GM18498 (cell line): ENCODE measurements around the gene EXOC6B.

Experiments
- ATAC-seq: cut with Tn5 transposase; IDR thresholded peaks from one replicate; pipeline ENCODE4 v1.9.1; 2021; ENCODE audit warnings: mild to moderate bottlenecking, moderate library complexity; ENCODE audit not compliant: unreplicated experiment

EXOC6B gene

DNA sequence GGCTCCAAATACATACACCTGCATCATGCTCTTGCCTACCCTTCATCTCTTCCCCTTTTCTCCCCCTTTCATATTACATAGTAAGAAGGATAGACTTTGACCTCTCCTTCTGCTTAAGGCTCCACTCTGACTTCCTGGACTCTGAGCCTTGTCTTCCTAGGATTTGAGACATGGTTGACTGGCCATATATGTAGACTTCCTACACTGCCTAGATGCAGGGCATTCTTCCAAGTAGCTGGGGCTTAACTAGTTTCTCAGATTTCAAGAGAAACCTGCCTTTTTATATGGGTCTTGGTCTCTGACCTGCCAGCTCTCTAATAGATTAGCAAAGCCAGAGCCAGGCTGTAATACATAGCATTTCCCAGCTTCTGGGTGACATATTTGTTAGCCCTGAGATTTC is 642.8 kb downstream of the EXOC6B start:
- ATAC-seq = no peak

GRCh38 chr2:72182547-72182946 is 643.3 kb downstream of the EXOC6B start:
- ATAC-seq = no peak

GRCh38 chr2:72181616-72182015 is 644.2 kb downstream of the EXOC6B start:
- no peak for ATAC-seq

DNA sequence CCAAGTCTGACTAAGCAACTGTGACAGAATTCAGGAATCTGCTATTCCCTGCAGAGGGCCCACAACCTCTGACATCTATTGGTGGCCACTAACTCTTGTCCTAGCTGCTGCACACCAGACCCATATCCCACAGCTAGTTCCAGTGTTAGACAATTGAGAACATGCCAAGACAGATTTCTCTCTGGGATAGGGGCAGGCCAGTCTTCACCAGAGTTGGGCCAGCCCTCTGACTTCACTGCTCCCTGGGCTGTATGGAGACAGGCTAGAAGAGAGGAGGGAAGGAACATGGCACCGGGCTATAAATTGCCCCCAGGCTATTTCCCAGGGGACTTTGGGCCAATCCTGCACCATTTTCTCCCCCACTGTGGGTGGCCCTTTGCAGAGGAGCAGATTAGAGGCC is 645.5 kb downstream of the EXOC6B start:
- no peak for ATAC-seq

DNA sequence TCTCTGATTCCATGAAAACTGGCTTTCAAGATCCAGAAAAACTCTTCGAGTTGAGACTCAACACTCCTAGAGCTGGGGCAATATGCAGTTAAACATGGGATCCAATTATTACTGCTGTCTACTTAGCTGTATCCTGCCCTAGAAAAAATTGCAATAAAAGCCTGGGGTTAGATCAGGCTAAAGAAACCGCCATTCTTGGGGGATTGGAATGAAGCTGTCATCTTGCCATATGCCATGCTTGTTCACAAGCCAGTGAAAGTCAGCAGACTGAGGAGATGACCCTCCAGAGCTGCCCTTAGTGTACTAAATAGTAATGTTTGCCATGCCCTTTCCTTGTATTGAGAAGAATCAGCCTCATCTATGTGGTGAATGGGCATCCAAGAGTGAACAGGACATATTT is 647.3 kb downstream of the EXOC6B start:
- ATAC-seq = no peak

DNA sequence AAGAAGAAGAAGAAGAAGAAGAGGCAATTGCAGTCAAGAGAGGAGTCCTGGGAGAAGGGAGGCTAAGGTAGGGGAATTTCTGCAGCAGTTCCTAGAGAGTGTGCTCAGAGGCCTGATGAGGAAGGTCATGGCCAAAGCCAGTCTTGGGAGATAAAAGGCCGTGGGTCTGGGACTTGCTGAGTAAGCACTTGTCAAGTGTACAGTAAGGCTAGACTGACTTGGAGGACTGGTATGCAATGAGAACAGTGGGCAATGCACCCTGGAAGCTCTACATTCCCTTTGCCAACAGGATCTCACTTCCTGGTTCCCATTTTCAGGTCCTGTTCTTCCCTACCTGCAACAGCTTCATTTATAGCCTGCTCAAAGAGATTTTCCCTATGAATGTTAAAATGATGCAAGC is 649.6 kb downstream of the EXOC6B start:
- no peak for ATAC-seq

GRCh38 chr2:72175636-72176035 is 650.2 kb downstream of the EXOC6B start:
- no peak for ATAC-seq

DNA sequence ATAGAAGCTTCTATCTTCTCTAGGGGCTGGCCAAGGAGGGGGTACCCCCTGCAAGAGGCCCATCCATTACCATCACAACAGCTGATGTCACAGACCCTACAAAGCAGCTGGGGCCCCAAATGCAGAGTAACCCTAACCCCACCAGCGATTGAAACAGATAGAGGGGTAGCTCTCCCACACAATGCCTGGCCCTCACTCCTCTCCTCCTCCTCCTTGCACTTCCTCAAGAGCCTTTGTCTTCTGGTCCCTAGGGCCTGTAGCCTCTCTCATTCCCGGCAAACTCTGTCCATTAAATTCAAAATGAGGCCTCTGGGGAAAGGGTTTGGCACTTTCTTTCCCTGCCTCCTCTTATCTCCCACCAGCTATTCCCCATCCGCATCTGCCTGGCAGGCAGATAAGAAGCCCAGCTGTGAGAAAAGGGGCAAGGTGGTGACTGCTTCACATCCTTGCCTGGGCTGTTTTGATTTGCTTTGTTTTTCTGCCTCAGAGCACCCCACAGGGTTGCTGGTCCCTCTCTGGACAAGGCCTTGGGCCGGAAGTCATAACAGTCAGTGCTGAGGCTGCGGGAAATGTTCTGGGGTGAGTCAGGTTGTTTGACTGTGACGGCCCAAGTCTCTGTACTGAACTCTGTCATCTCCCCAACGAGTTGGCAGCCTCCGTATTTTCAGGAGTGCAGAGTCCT is 652.1 kb downstream of the EXOC6B start:
- no peak for ATAC-seq

- ATAC-seq = no peak
Measured at GRCh38 chr2:72172478-72172877, 653.4 kb downstream of the EXOC6B start.

- ATAC-seq = no peak
Measured at GRCh38 chr2:72166279-72166678, 659.6 kb downstream of the EXOC6B start.

- ATAC-seq = no peak
Measured at GRCh38 chr2:72165792-72166191, 660.0 kb downstream of the EXOC6B start.

- no peak for ATAC-seq
Measured at GRCh38 chr2:72162574-72162973, 663.3 kb downstream of the EXOC6B start.

- no peak for ATAC-seq
Measured at GRCh38 chr2:72159211-72159993, 666.4 kb downstream of the EXOC6B start.

GRCh38 chr2:72157871-72158771 is 667.7 kb downstream of the EXOC6B start:
- ATAC-seq = no peak

- ATAC-seq = no peak
Measured at GRCh38 chr2:72156872-72157271, 669.0 kb downstream of the EXOC6B start.

DNA sequence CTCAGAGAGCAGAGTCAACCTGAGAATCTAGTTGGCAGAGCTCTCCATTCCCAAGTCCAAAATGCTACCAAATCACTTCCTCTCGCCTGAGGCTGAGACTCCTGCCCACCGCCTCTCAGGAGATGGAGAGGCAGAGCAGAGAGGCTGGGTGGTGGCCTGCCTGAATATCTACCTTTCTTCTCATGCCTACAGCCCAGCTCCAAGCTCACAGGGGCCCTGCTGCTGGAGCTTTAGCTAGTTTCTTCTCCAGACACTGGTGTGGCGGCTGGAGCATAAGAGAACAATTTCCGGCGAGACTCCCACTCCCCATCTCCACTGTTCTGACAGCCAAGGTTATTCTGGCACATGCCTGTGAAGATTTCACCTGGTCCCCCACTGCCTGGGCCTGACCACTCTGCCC is 670.1 kb downstream of the EXOC6B start:
- no peak for ATAC-seq

GRCh38 chr2:72155151-72155550 is 670.7 kb downstream of the EXOC6B start:
- no peak for ATAC-seq

- ATAC-seq = no peak
Measured at GRCh38 chr2:72154386-72154975, 671.4 kb downstream of the EXOC6B start.

- ATAC-seq = no peak
Measured at GRCh38 chr2:72153924-72154323, 671.9 kb downstream of the EXOC6B start.

DNA sequence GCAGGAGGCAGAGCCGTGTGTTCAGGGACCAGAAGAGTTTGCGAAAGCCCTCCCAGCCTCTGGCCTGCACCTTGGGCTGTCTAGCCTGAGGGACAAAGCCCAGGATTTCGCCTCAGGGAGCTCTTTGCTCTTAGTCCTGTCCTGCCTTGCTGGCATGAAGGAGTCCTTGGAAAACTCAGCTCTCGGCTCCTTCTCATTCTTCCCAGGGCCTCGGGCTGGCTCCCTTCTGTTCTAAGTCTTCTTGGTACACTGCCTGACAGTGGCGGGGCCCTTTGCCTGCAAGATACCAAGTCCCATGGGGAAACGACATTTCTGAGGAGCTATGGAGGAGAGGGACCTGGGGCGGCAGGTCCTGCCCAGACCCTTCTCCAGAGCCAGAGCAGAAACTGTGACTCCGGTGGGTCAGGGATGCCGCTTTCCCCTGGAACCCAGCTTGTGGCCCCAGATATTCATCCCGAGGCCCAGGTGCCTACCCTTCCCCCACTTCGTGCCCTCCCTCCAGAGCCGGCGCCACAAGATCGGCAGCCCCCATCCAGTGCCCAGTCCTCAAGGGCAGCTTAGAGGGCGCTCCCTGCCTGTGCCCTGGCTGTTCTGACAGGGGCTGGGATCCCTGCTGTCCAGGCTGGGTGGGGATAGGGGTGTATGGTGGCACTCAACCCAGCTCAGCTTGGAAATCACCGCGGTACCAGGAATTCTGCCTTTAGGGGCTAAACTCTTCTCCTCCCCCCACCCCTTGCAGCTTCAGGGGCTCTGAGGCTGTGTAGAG is 672.6 kb downstream of the EXOC6B start:
- ATAC-seq = no peak
